HG02943 (cell line): ENCODE results near the gene UNC13D.
"Not testable (repeated sequence)": the region's sequence is repeated elsewhere in the genome, so short reads cannot be mapped to it uniquely, and the experiment has no call there.

Experiments used
- ATAC-seq: cut with Tn5 transposase; IDR thresholded peaks from one replicate; pipeline ENCODE4 v1.9.1; 2021; ENCODE audit warnings: mild to moderate bottlenecking, low read depth, moderate library complexity; ENCODE audit not compliant: unreplicated experiment

UNC13D gene

GRCh38 chr17:75778066-75778860 is 65.9 kb downstream of the UNC13D start:
- not testable (repeated sequence) for ATAC-seq

GRCh38 chr17:75777296-75777922 is 66.8 kb downstream of the UNC13D start:
- no peak for ATAC-seq
